Epithelial cell of proximal tubule (primary cell): ENCODE results near the gene ERLEC1. TPM values are rescaled to one million over a fixed set of nuclear protein-coding genes. Genes with fewer than 3 reads are reported as not detected.
"Not testable (repeated sequence)": the region's sequence is repeated elsewhere in the genome, so short reads cannot be mapped to it uniquely, and the experiment has no call there.

Source experiments
- DNase-seq: peaks from one replicate; pipeline ENCODE4 v3.0.0-alpha.2; 2011; ENCODE audit warnings: low read depth
- H3K4me3 ChIP-seq: 2 replicates; pipeline ENCODE4 v1.5.1; 2011; ENCODE audit warnings: low read depth, mild to moderate bottlenecking, low read length
- total RNA-seq: library from RNA; depleted of rRNA; stranded (reverse); fragments of >200 nt; gene quantifications from 2 replicates; pipeline ENCODE4 v1.2.3, GENCODE V29; 2015
- TF ChIP-seq, protein P1 (sequence below): conservative IDR thresholded peaks from 2 replicates; pipeline ENCODE4 v1.5.1; 2012; ENCODE audit warnings: low read depth, mild to moderate bottlenecking, low read length

Gene ERLEC1
- total RNA-seq, 1 donor from 2014 or later = 94.1 TPM

DNA sequence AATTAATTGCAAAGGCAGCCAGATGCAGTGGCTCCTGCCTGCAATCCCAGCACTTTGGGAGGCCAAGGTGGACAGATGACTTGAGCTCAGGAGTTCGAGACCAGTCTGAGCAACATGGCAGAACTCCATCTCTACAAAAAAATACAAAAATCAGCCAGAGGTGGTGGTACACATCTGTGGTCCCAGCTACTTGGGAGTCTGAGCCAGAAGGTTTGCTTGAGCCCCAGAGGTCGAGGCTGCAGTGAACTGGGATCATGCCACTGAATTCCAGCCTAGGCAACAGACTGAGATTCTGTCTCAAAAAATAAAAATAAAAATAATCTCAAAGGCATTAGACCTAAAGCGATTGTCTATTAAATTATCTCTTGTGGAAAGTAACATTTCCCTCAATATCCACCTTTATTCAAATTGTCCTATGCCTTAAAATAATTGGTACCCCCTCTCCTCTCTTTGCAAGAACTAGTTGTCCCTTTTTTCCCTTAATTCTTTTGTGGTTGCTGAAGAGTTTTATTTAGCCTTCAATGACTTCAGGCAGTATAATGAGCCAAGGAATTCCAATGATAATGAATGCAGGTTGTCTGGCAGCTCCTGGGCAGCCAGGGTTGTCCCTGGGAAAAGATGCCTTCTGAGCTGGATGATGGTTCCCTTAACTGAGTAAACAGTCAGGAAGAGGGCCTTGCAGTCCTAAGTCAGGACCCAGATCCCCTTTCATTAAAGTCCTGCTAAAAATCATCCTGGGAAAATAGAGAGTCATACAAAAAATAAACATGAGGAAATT lies 40.7 kb downstream of the ERLEC1 start:
- DNase-seq = no peak
- H3K4me3 ChIP-seq = no peak overlapping the region
- TF ChIP-seq, protein P1, sequence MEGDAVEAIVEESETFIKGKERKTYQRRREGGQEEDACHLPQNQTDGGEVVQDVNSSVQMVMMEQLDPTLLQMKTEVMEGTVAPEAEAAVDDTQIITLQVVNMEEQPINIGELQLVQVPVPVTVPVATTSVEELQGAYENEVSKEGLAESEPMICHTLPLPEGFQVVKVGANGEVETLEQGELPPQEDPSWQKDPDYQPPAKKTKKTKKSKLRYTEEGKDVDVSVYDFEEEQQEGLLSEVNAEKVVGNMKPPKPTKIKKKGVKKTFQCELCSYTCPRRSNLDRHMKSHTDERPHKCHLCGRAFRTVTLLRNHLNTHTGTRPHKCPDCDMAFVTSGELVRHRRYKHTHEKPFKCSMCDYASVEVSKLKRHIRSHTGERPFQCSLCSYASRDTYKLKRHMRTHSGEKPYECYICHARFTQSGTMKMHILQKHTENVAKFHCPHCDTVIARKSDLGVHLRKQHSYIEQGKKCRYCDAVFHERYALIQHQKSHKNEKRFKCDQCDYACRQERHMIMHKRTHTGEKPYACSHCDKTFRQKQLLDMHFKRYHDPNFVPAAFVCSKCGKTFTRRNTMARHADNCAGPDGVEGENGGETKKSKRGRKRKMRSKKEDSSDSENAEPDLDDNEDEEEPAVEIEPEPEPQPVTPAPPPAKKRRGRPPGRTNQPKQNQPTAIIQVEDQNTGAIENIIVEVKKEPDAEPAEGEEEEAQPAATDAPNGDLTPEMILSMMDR = no peak

GRCh38 chr2:53828331-53828730 lies 41.5 kb downstream of the ERLEC1 start:
- no peak overlapping the region for H3K4me3 ChIP-seq
- TF ChIP-seq, protein P1 = no peak
- no peak for DNase-seq

- DNase-seq = no peak
- no peak overlapping the region for H3K4me3 ChIP-seq
- TF ChIP-seq, protein P1 = no peak
These were observed 42.6 kb downstream of the ERLEC1 start for GRCh38 chr2:53829273-53829979.

GRCh38 chr2:53829980-53830290 lies 43.1 kb downstream of the ERLEC1 start:
- DNase-seq, H3K4me3 ChIP-seq: not testable (repeated sequence)

GRCh38 chr2:53840580-53840979 lies 53.7 kb downstream of the ERLEC1 start:
- no peak for DNase-seq
- TF ChIP-seq, protein P1 = no peak
- H3K4me3 ChIP-seq = no peak overlapping the region

DNA sequence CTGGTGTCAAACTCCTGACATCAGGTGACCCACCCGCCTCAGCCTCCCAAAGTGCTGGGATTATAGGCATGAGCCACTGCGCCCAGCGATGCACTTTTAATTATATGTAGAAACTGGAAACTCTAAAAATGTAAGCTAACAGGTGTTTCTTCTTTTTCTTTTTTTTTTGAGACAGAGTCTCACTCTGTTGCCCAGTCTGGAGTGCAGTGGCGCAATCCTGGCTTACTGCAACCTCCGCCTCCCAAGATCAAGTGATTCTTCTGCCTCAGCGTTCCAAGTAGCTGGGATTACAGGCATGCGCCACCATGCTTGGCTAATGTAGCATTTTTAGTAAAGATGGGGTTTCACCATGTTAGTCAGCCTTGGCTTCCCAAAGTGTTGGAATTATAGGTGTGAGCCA lies 54.8 kb downstream of the ERLEC1 start:
- H3K4me3 ChIP-seq, DNase-seq: not testable (repeated sequence)

DNA sequence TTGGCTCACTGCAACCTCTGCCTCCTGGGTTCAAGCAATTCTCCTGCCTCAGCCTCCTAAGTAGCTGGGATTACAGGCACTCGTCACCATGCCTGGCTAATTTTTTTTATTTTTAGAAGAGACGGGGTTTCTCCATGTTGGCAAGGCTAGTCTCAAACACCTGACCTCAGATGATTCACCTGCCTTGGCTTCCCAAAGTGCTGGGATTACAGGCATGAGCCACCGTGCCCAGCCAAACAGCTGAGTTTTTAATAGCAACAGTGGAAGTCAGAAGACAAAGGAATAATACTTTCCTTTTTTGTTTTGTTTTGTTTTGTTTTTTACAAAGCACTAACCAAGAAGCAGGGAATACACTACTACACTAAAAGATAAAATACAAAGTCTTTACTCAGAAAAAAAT lies 56.0 kb downstream of the ERLEC1 start:
- DNase-seq = no peak
- TF ChIP-seq, protein P1 = no peak

DNA sequence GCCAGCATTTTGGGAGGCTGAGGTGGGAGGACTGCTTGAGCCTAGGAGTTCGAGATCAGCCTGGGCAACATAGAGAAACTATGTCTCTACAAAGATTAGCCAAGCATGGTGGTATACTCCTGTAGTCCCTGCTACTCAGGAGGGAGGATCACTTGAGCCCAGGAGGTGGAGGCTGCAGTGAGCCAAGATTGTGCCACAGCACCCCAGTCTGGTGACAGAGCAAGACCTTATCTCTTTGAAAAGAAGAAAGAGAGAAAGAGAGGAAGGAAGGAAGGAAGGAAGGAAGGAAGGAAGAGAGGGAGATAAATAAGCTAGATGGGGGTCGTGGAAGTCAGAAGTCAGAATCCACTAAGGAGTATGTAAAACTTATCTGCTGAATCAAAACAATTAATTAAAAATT lies 56.8 kb downstream of the ERLEC1 start:
- H3K4me3 ChIP-seq = no peak overlapping the region
- TF ChIP-seq, protein P1 = no peak
- DNase-seq = no peak

More for the DNA sequence above, 56.0 kb downstream of the ERLEC1 start:
- no peak overlapping the region for H3K4me3 ChIP-seq
